Stimulated activated naive CD4-positive, alpha-beta T cell treated with Interleukin-2 at 50 U/mL for 16 hours (primary cell): ENCODE results near the gene SGIP1.

Source experiments
- DNase-seq: peaks from one replicate; lab custom pipeline; 2025; lab: John Stamatoyannopoulos, UW

Gene SGIP1

GRCh38 chr1:66521721-66522365, 12.1 kb upstream of the SGIP1 start:
- DNase-seq, result no peak

DNA sequence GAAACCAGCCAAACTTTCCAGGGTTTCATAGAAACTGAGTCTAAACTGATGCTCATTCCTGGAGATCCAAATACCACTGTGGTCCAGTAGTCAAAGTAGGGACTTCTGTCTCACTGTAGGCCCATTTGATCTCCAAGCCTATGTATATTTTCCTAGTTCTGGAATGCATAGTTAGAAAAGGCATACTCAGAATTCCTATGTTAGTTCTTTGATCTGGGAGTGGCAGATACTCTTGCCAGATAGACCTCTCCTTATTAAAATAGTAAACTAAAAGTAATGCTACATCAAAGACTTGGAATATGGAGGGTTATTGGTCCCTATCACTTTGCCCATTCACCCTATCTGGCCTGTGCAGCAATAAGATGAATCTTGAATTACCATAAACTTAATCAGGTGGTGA, 10.4 kb upstream of the SGIP1 start:
- DNase-seq, result no peak

DNA sequence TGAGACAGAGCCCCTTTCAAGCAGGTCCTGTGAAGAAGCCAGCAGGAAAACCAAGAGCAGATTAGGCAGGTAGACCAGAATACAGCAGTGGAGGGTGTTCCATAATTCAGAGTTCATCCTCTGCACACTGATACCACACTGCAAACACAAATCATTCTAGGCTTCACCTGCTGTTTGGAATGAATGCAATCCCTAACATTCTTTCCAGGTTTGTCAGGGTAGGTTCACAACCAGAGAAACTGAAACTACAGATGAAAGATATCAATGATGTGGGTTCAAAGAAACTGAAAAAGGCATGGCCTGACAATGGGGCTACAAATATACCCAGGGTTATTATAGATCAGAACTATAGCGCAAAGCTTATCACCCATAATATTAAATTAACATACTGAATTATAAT, 8.9 kb upstream of the SGIP1 start:
- no peak for DNase-seq

- DNase-seq, result no peak
Observed at GRCh38 chr1:66526036-66526435, 7.9 kb upstream of the SGIP1 start.

GRCh38 chr1:66526991-66527390, 7.0 kb upstream of the SGIP1 start:
- DNase-seq, result no peak

DNA sequence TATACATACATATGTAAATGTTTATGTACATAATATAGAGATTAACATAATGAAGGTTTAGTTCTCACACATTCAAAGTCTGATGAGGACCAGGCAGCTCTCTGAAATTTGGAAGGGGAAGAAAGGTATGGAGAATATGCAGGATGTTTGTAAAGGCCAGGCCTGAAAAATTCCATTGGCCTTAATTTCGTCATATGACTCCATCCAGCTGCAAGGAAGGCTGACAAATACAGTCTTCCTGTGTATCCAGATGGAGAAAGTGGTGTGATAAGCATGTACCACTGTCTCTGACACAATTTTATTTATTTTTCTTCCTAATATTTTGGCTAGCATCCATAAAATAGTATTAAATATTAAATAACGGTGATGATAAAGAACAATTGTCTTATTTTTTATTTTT, 6.3 kb upstream of the SGIP1 start:
- DNase-seq, result no peak

DNA sequence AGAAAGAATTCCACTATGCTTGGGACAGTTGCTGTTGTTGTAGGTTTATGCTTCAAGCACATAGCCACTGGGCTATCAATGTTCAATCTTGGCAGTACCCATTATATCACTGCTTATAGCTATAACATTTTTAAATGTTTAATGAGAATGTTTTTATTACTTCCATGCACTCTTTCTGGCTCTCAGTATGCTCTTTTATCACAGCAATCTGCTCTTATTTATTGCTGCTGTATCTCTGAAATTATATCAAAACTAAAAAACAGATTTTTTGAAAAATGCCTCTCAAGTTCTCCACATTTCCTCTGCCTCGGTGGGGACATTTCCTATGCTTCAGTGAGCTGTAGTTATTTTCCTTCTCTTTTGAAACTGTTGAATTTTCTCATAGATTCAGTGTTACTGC, 5.4 kb upstream of the SGIP1 start:
- DNase-seq, result no peak

GRCh38 chr1:66532214-66532613, 1.7 kb upstream of the SGIP1 start:
- no peak for DNase-seq

DNA sequence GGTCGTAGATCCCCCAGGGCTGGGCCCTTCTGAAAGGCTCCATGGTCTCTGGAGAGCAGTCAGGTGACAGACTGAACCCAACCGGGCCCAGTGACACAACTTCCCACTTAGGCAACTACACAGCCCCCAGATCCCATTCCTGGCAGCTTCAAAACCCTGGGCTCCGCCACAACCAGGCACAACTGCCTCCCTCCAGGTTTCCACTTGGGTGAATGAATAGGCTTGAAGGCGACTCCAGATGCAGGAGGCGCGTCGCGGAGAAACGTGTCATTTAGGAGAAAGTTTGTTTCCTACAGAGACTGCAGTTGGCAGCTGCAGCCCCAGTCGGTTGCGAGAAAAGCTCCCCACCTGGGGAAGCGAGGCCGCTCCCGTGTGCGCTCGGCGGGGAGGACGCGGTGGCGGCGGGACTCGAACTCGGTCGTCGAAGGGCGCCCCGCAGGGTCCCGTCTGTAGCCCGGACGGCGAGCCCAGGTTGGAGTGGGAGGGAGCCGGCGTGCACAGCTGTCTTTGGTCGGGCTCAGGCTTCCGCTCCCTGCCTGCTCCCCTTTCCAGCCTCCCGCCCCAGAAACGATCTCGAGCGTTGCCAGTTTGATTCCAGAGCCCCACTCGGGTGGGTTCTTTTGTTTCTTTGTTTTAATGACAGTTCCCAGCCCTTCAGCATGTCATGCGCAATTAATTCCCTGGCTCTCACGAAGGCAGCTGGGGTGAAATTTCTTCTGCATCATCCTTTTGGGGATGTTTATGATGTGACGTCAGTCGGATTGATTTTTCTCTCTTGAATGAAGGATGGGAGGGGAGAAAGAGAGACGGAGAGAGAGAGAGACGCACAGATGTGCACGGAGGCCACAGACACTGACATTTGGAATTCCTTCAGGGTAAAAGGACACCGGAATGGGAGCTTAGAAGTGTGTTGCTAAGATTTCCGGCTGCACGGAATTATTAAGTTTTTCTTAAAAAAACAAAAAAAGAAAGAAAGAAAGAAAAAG, 862 bp upstream of the SGIP1 start:
- no peak for DNase-seq

GRCh38 chr1:66535061-66535460, 1.1 kb downstream of the SGIP1 start:
- no peak for DNase-seq

DNA sequence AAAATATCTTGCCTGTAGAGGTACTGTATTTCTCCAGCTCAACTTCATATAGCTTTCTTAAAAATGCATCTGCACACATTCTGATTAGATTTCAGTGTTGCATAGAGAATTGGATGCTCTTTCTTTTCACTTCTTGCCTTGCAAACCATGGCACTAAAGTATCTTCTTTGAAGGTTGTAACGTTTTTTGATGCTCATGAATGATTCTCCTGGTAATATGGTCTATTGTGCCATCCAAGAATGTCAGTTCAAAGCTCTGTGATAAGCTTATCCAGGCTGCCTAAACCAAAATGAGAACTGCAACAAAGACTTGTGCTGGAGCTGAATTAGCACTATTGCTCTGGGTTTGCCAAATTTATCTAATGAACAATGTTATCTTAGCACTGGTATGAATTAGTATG, 1.9 kb downstream of the SGIP1 start:
- no peak for DNase-seq

DNA sequence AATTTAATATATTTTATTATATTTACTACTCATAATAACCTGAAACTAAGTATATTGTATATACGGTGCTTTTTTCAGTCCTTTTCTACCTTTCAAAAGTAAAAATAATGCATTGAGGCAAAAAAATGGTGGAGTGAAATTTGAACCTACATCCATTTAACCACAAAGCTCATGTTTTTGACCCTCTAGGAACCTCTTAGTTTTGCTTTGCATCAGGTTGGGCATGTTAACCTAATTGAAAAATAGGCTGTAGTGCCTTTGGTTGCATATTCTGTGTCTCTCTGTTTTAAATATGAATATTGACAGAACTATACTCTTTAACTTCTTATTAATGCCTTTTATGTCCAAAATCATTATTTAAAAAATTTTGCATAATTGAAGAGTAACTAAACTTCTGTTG, 3.8 kb downstream of the SGIP1 start:
- no peak for DNase-seq

GRCh38 chr1:66539491-66539890, 5.5 kb downstream of the SGIP1 start:
- DNase-seq, result no peak

- DNase-seq, result no peak
Observed at GRCh38 chr1:66540434-66541032, 6.6 kb downstream of the SGIP1 start.

GRCh38 chr1:66542314-66542713, 8.4 kb downstream of the SGIP1 start:
- DNase-seq, result no peak

GRCh38 chr1:66542811-66543767, 9.1 kb downstream of the SGIP1 start:
- DNase-seq, result no peak

DNA sequence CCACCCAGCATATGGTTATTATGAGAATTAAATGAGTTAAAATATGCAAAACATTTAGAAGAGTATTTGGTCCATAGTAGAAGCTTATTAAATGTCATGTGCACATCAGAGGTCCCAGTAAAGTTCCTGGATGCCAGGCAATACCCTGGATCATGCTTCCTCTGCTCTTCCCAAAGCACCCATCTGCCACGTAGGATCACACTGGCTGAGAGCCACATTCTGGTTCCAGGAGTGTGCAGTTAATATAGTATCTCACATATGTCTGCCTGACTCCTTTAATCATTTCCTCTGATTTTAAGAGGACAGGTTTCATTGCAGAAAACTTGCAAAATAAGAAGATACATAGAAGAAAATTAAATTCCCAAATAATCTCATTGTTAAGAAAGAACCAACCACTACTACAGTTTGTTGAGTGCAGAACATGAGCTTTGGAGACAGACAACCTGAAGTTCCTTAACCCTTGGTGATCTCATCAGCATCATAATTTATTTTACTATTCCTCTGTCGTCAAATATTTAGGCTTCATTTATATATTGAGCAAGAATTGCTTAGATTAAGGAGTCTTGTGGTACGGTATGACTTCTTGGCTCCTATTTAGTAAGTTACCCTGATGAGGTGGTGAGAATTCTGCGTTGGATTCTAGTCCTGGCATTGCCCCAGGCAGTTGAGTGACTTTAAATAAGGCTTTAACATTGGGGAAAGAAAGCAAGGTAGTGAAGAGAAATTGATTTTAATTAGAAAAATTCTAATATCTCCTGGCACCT, 12.3 kb downstream of the SGIP1 start:
- DNase-seq, result no peak

DNA sequence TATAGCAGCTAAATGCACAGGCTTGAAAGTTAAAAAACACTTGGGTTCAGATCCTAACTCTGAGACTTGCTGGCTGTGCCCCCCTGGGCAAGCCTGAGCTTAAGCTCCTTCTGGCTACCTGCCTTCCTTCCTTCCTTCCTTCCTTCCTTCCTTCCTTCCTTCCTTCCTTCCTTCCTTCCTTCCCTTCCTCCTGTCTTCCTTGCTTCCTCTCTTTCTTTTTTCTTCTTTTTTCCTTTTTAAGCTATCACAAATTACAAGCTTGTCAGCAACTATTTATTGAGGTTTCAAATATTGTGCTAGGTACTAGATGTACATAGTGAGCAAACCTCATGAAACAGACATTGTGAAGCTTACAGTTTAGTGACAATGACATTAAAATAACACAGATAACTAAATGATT, 15.1 kb downstream of the SGIP1 start:
- no peak for DNase-seq

DNA sequence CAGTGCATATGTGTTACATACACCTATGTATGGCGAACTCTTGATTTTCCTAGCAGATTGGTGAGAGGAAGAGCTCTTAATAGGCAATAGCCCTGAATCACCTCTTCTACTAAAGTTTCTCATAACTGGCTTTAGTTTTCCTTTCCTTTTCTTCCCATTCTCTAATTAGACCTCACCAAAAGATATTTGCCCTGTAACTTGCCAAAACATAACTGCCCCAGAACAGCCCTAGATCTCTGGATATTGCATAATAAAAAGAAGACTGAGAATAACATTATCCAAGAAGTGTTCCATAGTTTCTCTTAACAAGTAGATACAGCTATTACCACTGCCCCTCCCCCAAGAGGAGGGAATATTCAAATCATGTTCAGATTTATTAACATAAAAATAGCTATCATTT, 16.3 kb downstream of the SGIP1 start:
- no peak for DNase-seq

GRCh38 chr1:66552287-66552686, 18.3 kb downstream of the SGIP1 start:
- DNase-seq, result no peak

- no peak for DNase-seq
Observed at GRCh38 chr1:66552829-66553228, 18.9 kb downstream of the SGIP1 start.
